Mesendoderm (in vitro differentiated cells): ENCODE results near the gene EZR.

Experiments
- DNase-seq: peaks from one replicate; pipeline ENCODE4 v3.0.0; 2013
- H2AK5ac ChIP-seq: 2 replicates; pipeline ENCODE4 v1.6.1; 2013; ENCODE audit warnings: low read length, inconsistent platforms
- H2BK120ac ChIP-seq: 2 replicates; pipeline ENCODE4 v1.6.1; 2013; ENCODE audit warnings: low read depth, mild to moderate bottlenecking, low read length, moderate library complexity, mixed read lengths
- H2BK15ac ChIP-seq: replicated peaks from 2 replicates; pipeline ENCODE4 v1.6.1; 2013; ENCODE audit warnings: low read depth, mild to moderate bottlenecking, moderate library complexity
- H2BK5ac ChIP-seq: 2 replicates; pipeline ENCODE4 v1.6.1; 2013; ENCODE audit warnings: low read length, inconsistent platforms
- H3K18ac ChIP-seq: 2 replicates; pipeline ENCODE4 v1.6.1; 2013; ENCODE audit warnings: mild to moderate bottlenecking, low read length, mixed read lengths
- H3K23ac ChIP-seq: one replicate; pipeline ENCODE4 v1.6.1; 2013; ENCODE audit warnings: low read length
- H3K27ac ChIP-seq: 2 replicates; pipeline ENCODE4 v1.5.1; 2013; ENCODE audit warnings: low read depth, mild to moderate bottlenecking, inconsistent platforms, low read length, moderate library complexity
- H3K27me3 ChIP-seq: 2 replicates; pipeline ENCODE4 v1.6.1; 2013; ENCODE audit warnings: low read length, control low read depth, mild to moderate bottlenecking, inconsistent platforms; ENCODE audit not compliant: insufficient read depth, poor library complexity
- H3K36me3 ChIP-seq: 2 replicates; pipeline ENCODE4 v1.6.1; 2013; ENCODE audit warnings: low read length, inconsistent platforms; ENCODE audit not compliant: control insufficient read depth, insufficient read depth
- H3K4ac ChIP-seq: one replicate; pipeline ENCODE4 v1.6.1; 2013; ENCODE audit warnings: low read depth, mild to moderate bottlenecking, low read length, moderate library complexity
- H3K4me1 ChIP-seq: 2 replicates; pipeline ENCODE4 v1.6.1; 2013; ENCODE audit warnings: low read depth, low read length, inconsistent platforms; ENCODE audit not compliant: control insufficient read depth
- H3K4me2 ChIP-seq: 2 replicates; pipeline ENCODE4 v1.6.1; 2013; ENCODE audit warnings: low read length
- H3K4me3 ChIP-seq: 2 replicates; pipeline ENCODE4 v1.5.1; 2013; ENCODE audit warnings: mild to moderate bottlenecking, low read length
- H3K56ac ChIP-seq: one replicate; pipeline ENCODE4 v1.6.1; 2013; ENCODE audit warnings: low read length
- H3K79me1 ChIP-seq: 2 replicates; pipeline ENCODE4 v1.6.1; 2013; ENCODE audit warnings: low read length, inconsistent platforms
- H3K79me2 ChIP-seq: 2 replicates; pipeline ENCODE4 v1.6.1; 2013; ENCODE audit warnings: mild to moderate bottlenecking, low read length; ENCODE audit not compliant: control insufficient read depth, insufficient read depth
- H3K9ac ChIP-seq: 2 replicates; pipeline ENCODE4 v1.6.1; 2013; ENCODE audit warnings: low read length, inconsistent platforms
- H4K5ac ChIP-seq: one replicate; pipeline ENCODE4 v1.6.1; 2013; ENCODE audit warnings: low read length
- H4K8ac ChIP-seq: one replicate; pipeline ENCODE4 v1.6.1; 2013; ENCODE audit warnings: low read depth, mild to moderate bottlenecking, control low read depth, low read length, moderate library complexity
- WGBS: extraction: QIAGEN DNeasy Blood & Tissue Kit; methylation state at CpG from one replicate; pipeline ENCODE4 v1.1.7; 2013; ENCODE audit warnings: low lambda C conversion rate, missing lambda C conversion rate; ENCODE audit not compliant: insufficient coverage; ENCODE audit errors: extremely low coverage; 5-methylcytosine and 5-hydroxymethylcytosine counted together

The EZR gene

GRCh38 chr6:158772851-158773371 lies 46.3 kb downstream of the EZR start:
- Histone ChIP-seq H2BK15ac (no peak overlapping the region), H2AK5ac (no peak overlapping the region), H3K4me1 (peaks cover 16% of the 10 kb centered on the region), H3K18ac (no peak overlapping the region), H3K23ac (no peak overlapping the region), H2BK5ac (no peak overlapping the region), H3K9ac (no peak overlapping the region), H3K27ac (peak overlapping the region; percentile 60), H3K36me3 (peaks cover 30% of the 10 kb centered on the region), H3K27me3 (no peaks in the 10 kb centered on the region), H4K5ac (no peak overlapping the region), H3K79me2 (peaks cover 14% of the 10 kb centered on the region), H3K56ac (peak overlapping the region; percentile 52), H3K4ac (no peak overlapping the region), H3K4me3 (no peak overlapping the region), H2BK120ac (no peak overlapping the region), H3K79me1 (peaks cover 22% of the 10 kb centered on the region), H4K8ac (no peak overlapping the region), H3K4me2 (no peak overlapping the region)
- WGBS = no CpG with 5 or more reads among the region's 6 CpGs
- peak; percentile 36 for DNase-seq

- no peak overlapping the region for H2BK5ac ChIP-seq
- H3K9ac ChIP-seq = no peak overlapping the region
- H2AK5ac ChIP-seq = no peak overlapping the region
- no peak overlapping the region for H3K23ac ChIP-seq
- H3K4me1 ChIP-seq = peaks cover 16% of the 10 kb centered on the region
- H3K79me2 ChIP-seq = peaks cover 8% of the 10 kb centered on the region
- H3K36me3 ChIP-seq = peaks cover 29% of the 10 kb centered on the region
- H3K79me1 ChIP-seq = peaks cover 17% of the 10 kb centered on the region
- no peak for DNase-seq
- no peak overlapping the region for H3K4ac ChIP-seq
- no peak overlapping the region for H2BK120ac ChIP-seq
- H4K5ac ChIP-seq = no peak overlapping the region
- H4K8ac ChIP-seq = no peak overlapping the region
- H3K56ac ChIP-seq = peak overlapping the region; percentile 35
- H3K4me2 ChIP-seq = no peak overlapping the region
- no peak overlapping the region for H3K27ac ChIP-seq
- WGBS = no CpG with 5 or more reads among the region's 11 CpGs
- H3K4me3 ChIP-seq = no peak overlapping the region
- H2BK15ac ChIP-seq = no peak overlapping the region
- H3K18ac ChIP-seq = peak overlapping the region; percentile 12
- H3K27me3 ChIP-seq = no peaks in the 10 kb centered on the region
These were observed 47.0 kb downstream of the EZR start for GRCh38 chr6:158772172-158772571.

- Histone ChIP-seq H4K8ac (no peak overlapping the region), H3K79me2 (peaks cover 5% of the 10 kb centered on the region), H3K18ac (no peak overlapping the region), H3K36me3 (peaks cover 30% of the 10 kb centered on the region), H3K27ac (no peak overlapping the region), H2AK5ac (no peak overlapping the region), H3K9ac (no peak overlapping the region), H3K4me3 (no peak overlapping the region), H2BK120ac (no peak overlapping the region), H3K23ac (no peak overlapping the region), H2BK5ac (no peak overlapping the region), H3K4ac (no peak overlapping the region), H3K79me1 (peaks cover 11% of the 10 kb centered on the region), H3K27me3 (no peaks in the 10 kb centered on the region), H3K4me2 (no peak overlapping the region), H2BK15ac (no peak overlapping the region), H3K4me1 (peaks cover 16% of the 10 kb centered on the region), H4K5ac (no peak overlapping the region), H3K56ac (no peak overlapping the region)
- no CpG with 5 or more reads among the region's 16 CpGs for WGBS
- DNase-seq = no peak
These were observed 47.6 kb downstream of the EZR start for GRCh38 chr6:158771399-158772152.

GRCh38 chr6:158770533-158771330 lies 48.4 kb downstream of the EZR start:
- Histone ChIP-seq H3K18ac (no peak overlapping the region), H3K27ac (no peak overlapping the region), H3K4ac (no peak overlapping the region), H2BK15ac (no peak overlapping the region), H3K4me2 (no peak overlapping the region), H2AK5ac (no peak overlapping the region), H4K8ac (no peak overlapping the region), H4K5ac (no peak overlapping the region), H3K23ac (no peak overlapping the region), H3K9ac (no peak overlapping the region), H3K27me3 (no peaks in the 10 kb centered on the region), H3K4me1 (peaks cover 16% of the 10 kb centered on the region), H3K79me1 (peaks cover 10% of the 10 kb centered on the region), H3K4me3 (no peak overlapping the region), H2BK120ac (no peak overlapping the region), H3K56ac (no peak overlapping the region), H3K79me2 (peaks cover 5% of the 10 kb centered on the region), H2BK5ac (no peak overlapping the region), H3K36me3 (peaks cover 30% of the 10 kb centered on the region)
- no peak for DNase-seq
- no CpG with 5 or more reads among the region's 21 CpGs for WGBS

- Histone ChIP-seq H3K79me1 (peaks cover 9% of the 10 kb centered on the region), H3K18ac (no peak overlapping the region), H2AK5ac (no peak overlapping the region), H3K27ac (no peak overlapping the region), H3K4ac (no peak overlapping the region), H3K4me3 (no peak overlapping the region), H3K27me3 (no peaks in the 10 kb centered on the region), H2BK5ac (no peak overlapping the region), H2BK15ac (no peak overlapping the region), H3K9ac (no peak overlapping the region), H3K56ac (no peak overlapping the region), H3K23ac (no peak overlapping the region), H2BK120ac (no peak overlapping the region), H3K79me2 (peaks cover 5% of the 10 kb centered on the region), H4K5ac (no peak overlapping the region), H3K36me3 (peaks cover 29% of the 10 kb centered on the region), H3K4me1 (peaks cover 16% of the 10 kb centered on the region), H3K4me2 (no peak overlapping the region), H4K8ac (no peak overlapping the region)
- no CpG with 5 or more reads among the region's 18 CpGs for whole genome bisulfite sequencing
- peak; percentile 55 for DNase-seq
These were observed 49.3 kb downstream of the EZR start for GRCh38 chr6:158769771-158770432.
